HG03378 (cell line): ENCODE results near the gene CCL7.
"Not testable (repeated sequence)": the region's sequence is repeated elsewhere in the genome, so short reads cannot be mapped to it uniquely, and the experiment has no call there.

Source experiments
- ATAC-seq: cut with Tn5 transposase; IDR thresholded peaks from one replicate; pipeline ENCODE4 v1.9.1; 2021; ENCODE audit warnings: mild to moderate bottlenecking, moderate library complexity; ENCODE audit not compliant: unreplicated experiment

Gene CCL7

GRCh38 chr17:34269969-34270368 is at the start of gene CCL7:
CCL7 (plus strand) TSS chr17:34270221; CDS start chr17:34270291, 70 bp downstream.
- ATAC-seq = no peak

GRCh38 chr17:34220752-34221395 is 49.1 kb upstream of the CCL7 start:
- ATAC-seq = no peak

- ATAC-seq = no peak
These were observed 48.6 kb upstream of the CCL7 start for GRCh38 chr17:34221411-34221810.

- no peak for ATAC-seq
These were observed 47.1 kb upstream of the CCL7 start for GRCh38 chr17:34222722-34223497.

- no peak for ATAC-seq
These were observed 45.0 kb upstream of the CCL7 start for GRCh38 chr17:34225046-34225445.

- no peak for ATAC-seq
These were observed 43.8 kb upstream of the CCL7 start for GRCh38 chr17:34226011-34226743.

- ATAC-seq = no peak
These were observed 43.3 kb upstream of the CCL7 start for GRCh38 chr17:34226744-34227034.

- not testable (repeated sequence) for ATAC-seq
These were observed 42.7 kb upstream of the CCL7 start for GRCh38 chr17:34227293-34227692.

- ATAC-seq = no peak
These were observed 42.3 kb upstream of the CCL7 start for GRCh38 chr17:34227707-34228106.

GRCh38 chr17:34228781-34229180 is 41.2 kb upstream of the CCL7 start:
- no peak for ATAC-seq

- no peak for ATAC-seq
These were observed 39.7 kb upstream of the CCL7 start for GRCh38 chr17:34230342-34230741.

GRCh38 chr17:34234616-34235015 is 35.4 kb upstream of the CCL7 start:
- no peak for ATAC-seq

- ATAC-seq = no peak
These were observed 34.5 kb upstream of the CCL7 start for GRCh38 chr17:34235389-34236028.

GRCh38 chr17:34236281-34236892 is 33.6 kb upstream of the CCL7 start:
- no peak for ATAC-seq

GRCh38 chr17:34237458-34237857 is 32.6 kb upstream of the CCL7 start:
- no peak for ATAC-seq

GRCh38 chr17:34241062-34241461 is 29.0 kb upstream of the CCL7 start:
- ATAC-seq = no peak

- ATAC-seq = no peak
These were observed 27.2 kb upstream of the CCL7 start for GRCh38 chr17:34242587-34243363.

GRCh38 chr17:34243364-34244320 is 26.4 kb upstream of the CCL7 start:
- no peak for ATAC-seq

- ATAC-seq = no peak
These were observed 24.6 kb upstream of the CCL7 start for GRCh38 chr17:34245351-34245905.
